Suprapubic skin (tissue), 4 donors: ENCODE data around the gene ETV6.

ENCODE experiments used
- EP300 ChIP-seq: sonication (generic); formaldehyde crosslinking; IDR thresholded peaks from one replicate; pipeline ENCODE4 v1.6.1; 2017; ENCODE audit warnings: antibody characterized with exemption
- POLR2A ChIP-seq, 2 donors: fragments of 450-650 bp; IDR thresholded peaks; one replicate each; pipeline ENCODE4 v1.6.1; 2017; ENCODE audit warnings: antibody characterized with exemption in 2 of 2, mild to moderate bottlenecking in 2 of 2, moderate library complexity in 2 of 2
- POLR2AphosphoS5 ChIP-seq, 3 donors: sonication (generic); formaldehyde crosslinking; IDR thresholded peaks; one replicate each; pipeline ENCODE4 v1.6.1; 2017; ENCODE audit warnings: antibody characterized with exemption in 3 of 3
- TF ChIP-seq, protein P1 (sequence below), 2 donors: fragments of 200-600 bp in 1 of 2; fragments of 450-650 bp in 1 of 2; sonication (generic) in 1 of 2; IDR thresholded peaks; one replicate each; pipeline ENCODE4 v1.5.1; 2016 to 2019; ENCODE audit warnings: antibody characterized with exemption in 2 of 2, mild to moderate bottlenecking in 1 of 2, moderate library complexity in 1 of 2

DNA sequence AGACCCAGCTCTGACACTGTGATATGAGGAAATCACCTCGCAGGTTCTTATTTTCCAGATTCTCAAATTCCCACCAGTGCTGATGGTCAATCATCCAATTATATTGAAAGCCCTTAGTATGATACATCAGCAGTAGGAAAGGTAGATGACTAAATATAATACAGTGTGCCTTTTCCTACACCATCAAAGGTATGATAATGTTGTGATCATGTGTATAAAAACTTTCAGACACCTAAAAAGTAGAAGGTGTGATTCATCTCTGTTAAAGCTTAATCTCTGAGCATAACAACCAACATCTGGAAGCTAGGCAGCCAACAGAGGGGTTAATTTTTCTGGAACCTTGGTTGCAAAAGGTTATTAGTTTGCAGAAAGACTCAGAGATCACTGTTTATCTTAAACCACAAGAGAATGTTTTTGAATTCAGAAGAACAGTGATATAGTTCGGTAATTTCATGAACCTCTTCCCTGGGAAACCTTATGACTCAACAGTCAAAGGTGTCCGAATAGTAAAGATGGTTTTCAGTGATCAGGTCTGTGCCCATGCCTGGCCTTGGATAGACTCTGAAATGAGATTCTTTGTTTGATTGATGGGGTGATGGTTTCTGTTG lies 122.5 kb downstream of the ETV6 start:
- TF ChIP-seq, protein P1, sequence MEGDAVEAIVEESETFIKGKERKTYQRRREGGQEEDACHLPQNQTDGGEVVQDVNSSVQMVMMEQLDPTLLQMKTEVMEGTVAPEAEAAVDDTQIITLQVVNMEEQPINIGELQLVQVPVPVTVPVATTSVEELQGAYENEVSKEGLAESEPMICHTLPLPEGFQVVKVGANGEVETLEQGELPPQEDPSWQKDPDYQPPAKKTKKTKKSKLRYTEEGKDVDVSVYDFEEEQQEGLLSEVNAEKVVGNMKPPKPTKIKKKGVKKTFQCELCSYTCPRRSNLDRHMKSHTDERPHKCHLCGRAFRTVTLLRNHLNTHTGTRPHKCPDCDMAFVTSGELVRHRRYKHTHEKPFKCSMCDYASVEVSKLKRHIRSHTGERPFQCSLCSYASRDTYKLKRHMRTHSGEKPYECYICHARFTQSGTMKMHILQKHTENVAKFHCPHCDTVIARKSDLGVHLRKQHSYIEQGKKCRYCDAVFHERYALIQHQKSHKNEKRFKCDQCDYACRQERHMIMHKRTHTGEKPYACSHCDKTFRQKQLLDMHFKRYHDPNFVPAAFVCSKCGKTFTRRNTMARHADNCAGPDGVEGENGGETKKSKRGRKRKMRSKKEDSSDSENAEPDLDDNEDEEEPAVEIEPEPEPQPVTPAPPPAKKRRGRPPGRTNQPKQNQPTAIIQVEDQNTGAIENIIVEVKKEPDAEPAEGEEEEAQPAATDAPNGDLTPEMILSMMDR (IDR thresholded peaks at IDR 0.05): no peak
- TF ChIP-seq POLR2A (IDR thresholded peaks at IDR 0.05) (no peak), EP300 (no peak), POLR2AphosphoS5 (IDR thresholded peaks at IDR 0.05) (no peak)
